ENCODE results near the gene SPNS2.

DNA sequence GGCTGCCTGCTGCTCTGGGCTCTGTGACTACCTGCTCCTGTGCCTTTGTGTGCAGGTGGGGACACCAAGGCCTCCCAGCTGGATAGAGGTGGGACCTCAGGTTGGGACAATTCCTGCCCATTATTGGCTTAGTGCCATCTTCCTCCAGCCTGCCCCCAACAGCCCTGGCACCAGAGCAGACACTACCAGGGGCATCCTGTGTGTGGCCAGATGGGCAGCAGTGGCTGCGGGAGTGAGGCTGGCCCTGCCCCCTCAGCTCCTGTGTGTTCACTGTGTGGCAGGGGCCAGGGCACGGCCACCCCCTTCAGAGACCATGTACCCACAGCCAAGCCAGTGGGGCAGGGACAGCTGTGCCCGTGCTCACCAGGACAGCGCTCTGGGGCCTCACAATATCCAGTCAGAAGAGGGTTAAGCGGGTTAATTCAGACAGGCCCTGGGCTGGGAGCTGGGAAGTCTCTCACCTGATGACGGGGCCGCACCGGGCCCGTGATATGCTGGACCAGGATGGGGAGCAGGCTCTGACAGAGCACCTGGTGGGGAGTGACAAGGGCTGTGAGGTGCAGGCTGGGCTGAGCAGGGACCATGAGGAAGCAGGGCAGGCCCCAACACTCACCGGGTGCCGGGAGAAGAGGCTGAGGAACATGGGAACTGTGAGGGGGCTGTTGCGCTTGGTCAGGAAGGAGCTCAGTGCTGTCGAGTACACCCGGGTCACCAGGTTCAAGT, 43.5 kb downstream of the SPNS2 start:
- TF ChIP-seq CTCF (IDR thresholded peaks at IDR 0.05) = no peak
- no peak for TF ChIP-seq EZH2 (IDR thresholded peaks at IDR 0.05; ENCODE audit: borderline replicate concordance, insufficient read depth, low read depth, low read length, poor library complexity, severe bottlenecking)

All from B cell (primary cell).